Measurements from ENCODE around the gene ZNF423. TPM values are rescaled to one million over a fixed set of nuclear protein-coding genes. Genes with fewer than 3 reads are reported as not detected.

Gene ZNF423
- total RNA-seq, 1 donor, result 0.81 TPM

DNA sequence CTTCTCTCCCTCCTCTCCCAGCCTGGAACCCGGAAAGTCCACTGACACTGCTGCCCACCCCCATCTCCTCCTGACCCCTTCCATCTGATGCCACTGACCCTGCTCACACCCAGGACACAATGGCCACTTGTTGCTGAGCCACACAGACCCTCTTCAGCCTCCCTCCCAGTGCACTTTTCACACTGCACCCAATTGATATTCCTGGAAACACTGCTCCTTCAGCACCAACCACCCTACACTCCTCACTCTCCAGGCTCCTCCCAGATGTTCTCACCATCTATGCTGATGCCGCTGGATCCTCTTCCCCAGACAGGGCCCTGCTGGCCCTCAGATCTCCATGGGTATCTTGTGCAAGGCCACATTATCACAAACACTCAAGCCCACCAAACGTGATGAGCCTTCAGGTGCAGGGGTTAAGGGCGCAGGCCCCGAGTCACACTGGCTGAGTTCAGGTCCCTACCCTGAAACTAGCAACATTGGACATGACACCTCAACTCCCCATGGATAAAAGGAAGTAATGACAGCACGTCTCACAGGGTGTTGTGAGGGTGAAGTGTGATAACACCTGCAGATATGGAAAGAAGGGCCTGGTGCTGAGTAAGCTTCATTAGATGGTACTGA lies 238.1 kb downstream of the ZNF423 start:
- no peak for DNase-seq (ENCODE audit: low read depth in 2 of 3, low spot score in 2 of 3)

DNA sequence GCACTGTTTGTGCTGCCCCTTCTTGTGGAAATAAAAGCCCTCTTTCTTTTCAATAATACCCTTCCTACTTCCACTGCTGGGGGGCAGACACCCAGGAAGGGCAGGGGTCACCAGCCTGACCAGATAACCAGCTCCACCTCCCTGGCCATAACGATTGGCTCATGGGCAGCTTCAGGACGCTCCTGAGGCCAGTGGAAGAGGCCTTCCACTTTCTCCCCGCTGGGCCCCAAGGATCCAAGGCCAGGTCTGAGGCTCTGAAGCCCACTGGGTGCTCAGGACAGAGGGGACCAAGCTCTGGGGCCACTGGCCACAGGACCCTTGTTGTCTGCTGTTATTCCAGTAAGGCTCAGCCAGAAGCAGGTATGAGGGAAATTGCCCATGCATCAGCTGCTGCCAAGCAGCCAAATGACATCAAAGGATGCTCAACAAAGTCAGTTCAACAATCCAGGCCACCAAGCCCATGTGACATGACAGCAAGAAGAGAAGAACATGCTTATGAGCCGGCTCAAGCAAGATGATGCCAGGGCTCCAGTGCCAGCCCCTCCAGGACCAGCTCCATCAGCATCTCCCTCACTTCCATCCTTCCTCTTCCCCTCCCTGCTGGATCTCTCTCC lies 238.8 kb downstream of the ZNF423 start:
- no peak for DNase-seq (ENCODE audit: low read depth in 2 of 3, low spot score in 2 of 3)

DNA sequence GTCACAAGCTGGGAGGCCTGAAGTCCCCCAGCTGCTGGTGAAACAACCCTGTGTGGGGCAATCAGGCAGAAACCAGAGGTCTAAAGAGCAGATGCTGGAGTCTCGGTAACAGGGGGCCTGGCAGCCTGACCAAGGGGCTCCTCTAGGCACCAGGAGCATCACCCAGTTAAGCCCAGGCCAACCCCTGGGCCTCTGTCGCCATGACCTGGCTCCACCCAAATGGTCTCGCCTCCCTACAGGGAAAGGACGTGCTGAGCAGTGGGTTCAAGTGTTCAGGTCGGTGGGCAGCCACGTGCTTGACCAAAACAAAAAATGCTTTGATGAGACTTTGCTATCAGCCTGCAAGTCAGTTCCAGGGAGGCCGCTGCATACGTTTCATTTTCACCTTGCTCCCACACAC lies 240.3 kb downstream of the ZNF423 start:
- no peak for DNase-seq (ENCODE audit: low read depth in 2 of 3, low spot score in 2 of 3)

DNA sequence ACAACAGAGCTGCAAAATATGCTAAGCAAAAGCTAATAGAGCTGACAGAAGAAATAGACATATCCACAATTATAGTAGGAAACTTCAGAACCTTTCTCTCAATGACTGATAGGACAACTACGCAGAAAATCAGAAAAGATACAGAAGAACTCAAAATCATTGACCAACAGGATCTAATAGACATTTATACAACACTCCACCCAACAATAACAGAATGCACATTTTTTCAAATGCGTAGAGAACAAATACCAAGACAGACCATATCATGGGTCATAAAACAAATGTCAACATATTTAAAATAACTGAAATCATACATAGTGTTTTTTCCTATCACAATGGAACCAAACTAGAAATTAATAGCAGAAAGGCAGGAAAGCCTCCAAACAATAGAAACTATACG lies 244.9 kb downstream of the ZNF423 start:
- no peak for DNase-seq (ENCODE audit: low read depth in 2 of 3, low spot score in 2 of 3)

DNA sequence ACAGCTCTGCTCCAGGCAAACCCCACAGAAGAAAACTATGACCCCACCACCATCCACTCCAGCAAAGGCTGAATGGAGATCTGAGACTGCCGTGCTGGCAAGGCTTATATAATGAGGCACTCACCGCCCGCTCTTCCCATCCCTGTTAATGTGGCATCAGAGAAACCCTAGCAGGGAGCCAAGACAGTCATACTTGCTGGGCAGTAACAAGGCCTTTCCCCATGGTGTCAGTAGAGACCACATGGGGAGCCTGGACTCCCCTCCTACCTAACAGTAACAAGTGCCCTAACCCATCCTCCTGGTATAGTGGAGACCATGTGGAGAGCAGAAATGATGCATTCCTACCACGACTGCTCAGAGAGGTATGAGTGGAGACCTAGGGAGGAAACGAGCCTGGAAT lies 247.1 kb downstream of the ZNF423 start:
- peak in 2 of 3 donors; percentile 22 to 67 for DNase-seq (ENCODE audit: low read depth in 2 of 3, low spot score in 2 of 3)

DNA sequence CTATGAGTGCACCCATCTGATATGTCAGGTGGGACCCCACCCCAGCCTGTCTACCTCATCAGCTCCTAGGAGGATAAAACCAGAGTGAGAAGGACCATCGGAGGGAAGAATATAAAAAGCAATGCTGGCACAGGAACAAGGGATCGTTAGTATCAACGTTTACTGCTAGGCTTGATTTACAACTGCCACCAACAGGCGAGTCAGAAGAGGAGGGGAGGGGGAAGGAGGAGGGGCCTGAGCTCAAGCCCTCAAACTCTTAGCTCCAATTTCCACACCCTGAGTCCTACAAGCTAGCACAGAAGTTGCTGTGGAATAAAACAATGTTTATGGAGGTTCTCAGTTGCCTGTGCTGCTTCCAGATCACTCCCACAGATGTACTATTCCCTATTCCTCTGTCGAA lies 247.8 kb downstream of the ZNF423 start:
- DNase-seq (ENCODE audit: low read depth in 2 of 3, low spot score in 2 of 3), result peak in 2 of 3 donors; percentile 39 to 73

DNA sequence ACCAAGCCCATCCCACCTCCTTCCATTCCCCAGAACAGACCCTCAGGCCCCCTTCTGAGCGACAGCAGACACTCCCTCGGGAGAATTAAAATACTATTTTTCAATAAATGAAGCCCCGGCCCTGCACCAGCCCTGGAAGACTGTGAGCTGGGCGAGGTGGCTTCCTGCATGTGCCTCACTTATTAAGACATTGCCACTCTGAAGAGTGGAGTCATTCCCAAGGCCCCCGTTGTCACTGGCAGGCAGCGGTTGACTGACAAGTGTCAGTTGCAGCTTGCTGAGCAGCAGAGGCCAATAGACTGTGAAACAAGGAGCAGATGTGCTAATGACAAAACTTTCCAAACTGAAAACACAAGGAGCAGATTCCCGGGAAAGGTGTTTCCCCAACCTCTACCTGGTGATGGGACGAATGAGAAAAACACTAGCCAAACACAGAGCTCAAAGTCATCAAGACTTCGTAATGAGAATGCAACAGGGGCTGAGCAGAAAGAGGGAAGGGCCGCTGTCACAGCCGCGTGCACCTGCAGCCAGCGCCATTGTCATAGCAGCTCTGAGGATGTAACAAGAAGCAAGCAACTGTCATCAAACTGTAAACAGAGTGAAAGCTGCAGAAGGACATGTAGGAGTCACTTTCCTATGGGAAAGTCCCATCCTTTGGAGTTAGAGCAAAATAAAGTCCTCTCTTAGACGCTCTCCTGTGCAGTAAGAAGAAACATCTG lies 250.2 kb downstream of the ZNF423 start:
- no peak for DNase-seq (ENCODE audit: low read depth in 2 of 3, low spot score in 2 of 3)

DNA sequence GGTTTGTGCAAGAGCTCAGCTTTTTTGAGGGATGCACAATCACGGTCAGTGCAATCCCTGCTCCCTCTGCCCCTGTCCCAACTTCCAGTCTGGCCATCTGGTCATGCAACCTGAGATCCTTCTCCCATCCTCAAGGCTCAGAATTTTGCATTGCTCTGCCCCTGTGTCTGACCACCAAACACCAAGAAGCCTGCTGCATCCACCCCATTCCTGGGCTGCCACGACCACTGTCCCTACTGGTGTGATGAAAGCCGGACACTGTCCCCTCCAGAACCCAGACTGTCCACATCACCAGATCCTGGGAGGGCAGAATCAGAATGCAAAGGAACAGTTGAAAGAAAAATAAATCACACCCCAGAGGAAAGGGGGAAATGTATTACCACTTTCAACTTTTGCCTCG lies 251.3 kb downstream of the ZNF423 start:
- no peak for DNase-seq (ENCODE audit: low read depth in 2 of 3, low spot score in 2 of 3)

DNA sequence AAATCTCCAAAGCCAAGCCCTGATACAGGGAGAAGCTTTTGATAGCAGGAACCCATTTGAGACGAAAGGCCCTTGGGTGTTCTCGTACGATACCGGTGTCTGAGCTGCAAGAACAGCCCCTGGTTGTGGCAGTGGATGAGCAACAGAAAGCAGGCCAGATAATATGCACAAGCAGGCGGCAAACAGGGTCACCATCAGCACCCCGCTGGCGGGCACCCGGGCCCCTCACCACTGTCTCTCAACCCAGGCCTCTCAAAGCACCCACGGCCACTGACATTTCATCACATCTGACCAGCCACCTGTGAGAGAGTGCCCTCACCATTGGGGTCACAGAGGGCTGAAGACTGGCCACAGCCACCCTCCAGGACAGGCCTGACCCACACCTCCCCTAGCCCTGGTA lies 252.0 kb downstream of the ZNF423 start:
- no peak for DNase-seq (ENCODE audit: low read depth in 2 of 3, low spot score in 2 of 3)

DNA sequence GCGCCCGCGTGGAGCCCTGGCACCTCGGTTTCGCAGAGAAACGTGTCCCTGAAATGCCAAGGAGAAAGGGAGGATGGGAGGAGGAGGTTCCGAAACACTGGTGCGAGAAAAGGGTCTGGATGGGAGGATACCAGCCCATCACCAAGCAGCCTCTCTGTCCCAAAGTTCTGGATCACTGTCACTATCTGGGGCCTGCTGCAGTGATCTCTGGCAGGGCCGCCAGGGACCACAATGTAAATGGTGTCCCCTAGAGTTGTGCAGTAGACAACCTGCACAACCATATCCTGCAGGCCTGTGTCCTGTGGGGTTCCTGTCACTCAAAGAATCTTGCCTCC lies 253.0 kb downstream of the ZNF423 start:
- DNase-seq (ENCODE audit: low read depth in 2 of 3, low spot score in 2 of 3), result no peak

DNA sequence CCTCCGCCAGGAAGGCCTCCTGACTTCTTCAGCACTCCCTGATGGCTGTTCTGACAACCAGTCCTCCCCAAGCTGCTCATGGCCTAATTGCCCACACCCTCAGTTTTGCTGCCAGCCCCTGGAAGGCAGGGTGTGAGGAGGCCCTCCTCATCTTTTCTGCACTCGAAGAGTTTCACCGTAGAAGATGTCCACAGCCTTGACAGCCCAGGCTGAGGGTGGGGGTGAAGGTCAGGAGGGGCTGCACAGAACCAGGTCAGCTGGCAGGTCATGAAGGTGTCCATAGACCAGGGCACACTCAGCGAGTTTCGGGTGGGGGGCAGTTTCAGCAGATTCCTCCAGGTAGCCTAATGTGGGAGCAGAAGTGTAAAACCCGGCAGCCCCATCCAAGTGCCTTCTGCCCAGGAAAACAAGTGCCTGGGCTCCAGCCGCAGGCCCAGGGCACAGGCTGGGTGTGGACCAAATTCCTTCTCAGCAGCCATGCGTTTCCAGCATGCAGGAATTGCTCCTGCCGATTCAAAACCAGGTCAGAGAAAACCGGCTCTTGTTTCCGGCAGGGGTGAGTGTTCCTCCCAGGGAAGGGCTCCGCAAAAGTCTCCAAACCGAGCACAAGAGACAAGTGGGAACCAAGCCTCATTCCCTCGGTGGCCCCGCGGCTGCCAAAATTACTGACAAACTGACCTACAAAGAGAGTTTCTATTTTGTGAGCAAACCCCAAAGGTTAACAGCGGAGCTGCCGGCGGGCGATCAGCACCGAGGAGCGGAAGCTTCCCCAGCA lies 253.5 kb downstream of the ZNF423 start:
- DNase-seq (ENCODE audit: low read depth in 2 of 3, low spot score in 2 of 3), result no peak

DNA sequence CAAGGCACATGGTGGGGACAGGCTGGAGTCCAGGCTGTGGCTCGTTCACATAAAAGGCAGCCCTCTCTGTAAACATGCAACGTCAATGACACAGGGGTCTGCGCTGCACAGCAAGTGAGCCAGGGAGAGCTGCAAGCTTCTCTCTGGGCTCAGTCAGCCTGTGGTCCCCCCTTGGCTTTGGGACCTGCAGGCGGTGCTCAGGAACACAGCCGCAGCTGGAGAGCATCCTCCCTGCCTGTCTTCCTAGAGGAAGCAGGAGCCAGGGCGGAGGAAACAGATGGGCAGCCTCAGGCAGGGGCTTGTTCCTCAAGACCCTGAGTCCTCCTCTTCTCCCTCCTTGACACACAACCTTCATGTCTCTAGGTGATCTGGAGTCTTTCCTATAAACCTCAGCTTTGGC lies 254.3 kb downstream of the ZNF423 start:
- peak in 1 of 3 donors; percentile 39 for DNase-seq (ENCODE audit: low read depth in 2 of 3, low spot score in 2 of 3)

DNA sequence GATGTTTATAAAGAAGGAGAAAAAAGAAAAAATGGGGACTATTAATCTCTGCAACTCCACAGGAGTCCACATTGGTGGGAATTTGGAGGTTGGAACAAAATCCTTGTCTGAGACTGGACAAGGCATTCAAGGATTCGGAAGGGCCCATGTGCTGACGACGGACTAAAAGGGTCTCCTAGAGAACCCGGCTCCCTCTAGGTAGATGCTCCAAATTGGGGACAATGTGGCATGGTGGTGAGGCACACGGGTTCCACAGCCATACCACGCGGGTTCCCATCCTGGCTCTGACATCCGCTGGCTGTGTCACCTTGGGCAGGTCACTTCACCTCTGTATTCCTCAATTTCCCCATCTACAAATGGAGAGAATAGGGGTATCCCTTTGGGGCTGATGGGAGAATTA lies 254.9 kb downstream of the ZNF423 start:
- DNase-seq (ENCODE audit: low read depth in 2 of 3, low spot score in 2 of 3), result no peak

DNA sequence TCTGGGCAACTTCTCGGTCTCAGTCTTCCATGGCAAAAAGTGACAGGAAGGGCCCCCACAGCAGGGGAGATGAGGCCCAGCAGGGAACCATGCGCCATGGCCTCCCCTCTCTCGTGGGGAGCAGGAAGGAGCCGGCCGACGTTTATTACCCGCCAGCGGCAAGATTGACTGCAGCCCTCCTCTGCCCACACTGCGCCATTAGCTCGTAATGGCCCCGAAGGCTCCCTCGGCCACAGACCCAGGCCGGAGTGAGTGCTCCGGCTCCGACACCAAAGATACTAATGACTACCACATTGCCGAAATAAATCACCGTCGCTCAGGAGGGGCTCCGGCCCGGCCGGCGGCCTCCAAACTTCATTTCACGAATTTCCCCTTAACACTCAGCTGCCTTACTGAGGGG lies 255.4 kb downstream of the ZNF423 start:
- no peak for DNase-seq (ENCODE audit: low read depth in 2 of 3, low spot score in 2 of 3)

DNA sequence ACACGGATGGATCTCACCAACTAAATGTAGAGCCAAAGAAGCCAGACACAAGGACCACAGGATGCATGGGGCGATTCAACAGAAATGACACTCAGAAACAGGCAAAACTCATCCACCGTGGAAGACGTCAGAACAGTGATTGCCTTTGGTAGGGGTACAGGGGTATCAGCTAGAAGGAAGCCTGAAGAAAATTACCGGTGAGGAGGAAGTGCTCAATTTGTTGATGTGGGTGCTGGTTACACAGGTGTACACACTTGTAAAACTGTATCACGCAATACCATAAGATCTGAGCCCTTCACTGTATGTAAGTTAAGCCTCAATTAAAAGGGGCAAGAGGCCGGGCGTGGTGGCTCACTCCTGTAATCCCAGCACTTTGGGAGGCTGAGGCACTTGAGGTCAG lies 256.2 kb downstream of the ZNF423 start:
- no peak for DNase-seq (ENCODE audit: low read depth in 2 of 3, low spot score in 2 of 3)

DNA sequence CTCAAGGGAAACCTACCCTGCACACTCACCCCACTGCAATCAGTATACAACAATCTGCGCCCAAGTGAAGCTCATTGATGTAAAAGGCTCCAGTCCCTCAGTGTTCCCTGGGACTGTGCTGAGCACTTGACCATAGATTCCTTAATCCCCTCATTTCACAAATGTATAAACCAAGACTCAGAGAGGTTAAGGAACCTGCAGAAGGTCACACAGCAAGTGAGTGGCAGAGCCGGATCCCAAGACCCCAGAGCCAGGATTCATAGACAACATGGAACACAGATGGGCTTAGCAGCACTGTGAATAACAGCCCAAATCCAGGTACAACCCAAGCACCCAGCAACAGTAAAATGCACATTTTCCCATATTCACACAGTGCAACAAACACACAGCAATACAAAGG lies 256.6 kb downstream of the ZNF423 start:
- no peak for DNase-seq (ENCODE audit: low read depth in 2 of 3, low spot score in 2 of 3)

DNA sequence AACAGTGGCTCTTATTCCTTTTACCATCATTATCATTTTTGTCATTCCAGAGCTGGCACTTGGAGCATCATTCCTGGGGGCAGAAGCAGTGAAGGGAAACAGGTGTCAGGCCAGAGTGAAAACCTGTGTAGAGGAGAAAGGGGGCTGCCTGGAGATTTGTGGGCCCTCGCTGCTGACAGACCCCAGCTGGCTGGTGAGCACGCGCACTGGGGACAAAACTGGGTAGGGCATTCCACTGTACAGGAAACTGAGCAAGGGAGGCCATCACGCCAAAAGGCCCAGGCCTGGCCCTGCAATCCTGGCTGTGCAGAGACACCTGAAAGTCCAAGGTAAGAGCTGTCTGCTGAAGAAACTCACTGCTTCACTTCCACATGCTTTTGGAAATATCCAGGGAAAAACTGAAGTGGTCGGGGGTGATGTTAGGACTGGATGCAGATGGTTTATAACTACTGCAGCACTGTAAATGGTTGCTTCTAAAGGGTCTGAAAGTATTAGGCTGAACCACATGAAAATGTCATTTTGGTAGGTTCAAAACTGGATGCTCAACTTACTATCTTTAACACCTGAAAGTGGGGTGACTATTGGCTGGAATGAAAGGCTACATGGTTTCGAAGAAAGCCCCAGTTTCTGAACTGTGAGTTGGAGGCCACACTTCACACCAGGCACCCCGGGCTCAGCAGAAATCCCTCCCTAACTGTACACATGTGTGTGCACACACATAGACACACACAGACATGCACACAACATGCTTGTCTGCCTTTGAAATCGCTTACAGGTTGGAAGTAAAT lies 257.3 kb downstream of the ZNF423 start:
- no peak for DNase-seq (ENCODE audit: low read depth in 2 of 3, low spot score in 2 of 3)

DNA sequence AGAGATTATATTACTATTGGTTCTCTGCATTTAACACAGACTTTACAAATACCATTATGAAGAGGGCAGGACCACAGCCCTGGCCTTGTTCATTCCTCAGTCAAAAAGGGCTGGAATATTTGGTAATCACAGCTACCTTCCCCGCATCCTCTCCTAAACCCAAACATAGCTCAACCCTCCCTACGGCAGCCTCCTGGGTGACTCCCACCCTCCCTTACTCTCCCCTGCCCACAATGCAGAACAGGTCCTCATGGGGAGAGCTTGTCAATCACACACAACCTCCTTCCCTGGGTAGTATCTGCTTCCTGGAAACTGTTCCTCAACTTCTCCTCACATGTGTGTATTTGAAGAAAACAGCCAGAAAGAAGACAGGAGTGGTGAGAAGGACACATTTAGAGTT lies 258.1 kb downstream of the ZNF423 start:
- DNase-seq (ENCODE audit: low read depth in 2 of 3, low spot score in 2 of 3), result no peak

DNA sequence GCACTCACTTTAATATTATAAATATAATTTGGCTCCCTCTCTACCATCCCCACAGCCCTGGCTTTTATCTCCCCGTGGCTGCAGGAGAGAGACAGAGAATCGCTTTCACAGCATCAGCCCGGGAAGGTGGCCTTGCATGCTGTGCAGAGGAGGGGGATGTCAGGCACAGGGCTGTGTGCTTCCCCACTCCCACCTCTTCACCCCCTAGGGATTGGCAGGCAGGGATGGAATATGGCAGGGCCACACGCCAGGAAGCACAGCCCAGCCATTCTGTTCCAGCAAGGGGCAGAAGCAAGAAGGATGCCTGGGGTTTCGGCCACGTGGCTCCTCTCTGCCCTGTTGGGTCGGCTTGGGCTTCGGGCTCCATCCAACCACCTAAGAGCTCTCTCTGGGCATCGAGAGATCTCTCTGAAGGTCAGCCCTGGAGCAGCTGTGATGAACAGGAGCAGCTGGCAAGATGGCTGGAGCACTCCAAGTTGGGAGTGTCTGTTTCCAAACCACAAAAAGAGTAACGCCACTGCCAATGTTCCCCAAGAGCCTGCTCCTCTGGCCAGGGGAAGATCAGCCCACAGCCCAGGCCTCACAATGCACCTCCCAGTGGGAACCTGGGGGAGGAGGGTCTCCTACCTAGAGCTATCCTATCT lies 259.1 kb downstream of the ZNF423 start:
- DNase-seq (ENCODE audit: low read depth in 2 of 3, low spot score in 2 of 3), result no peak

DNA sequence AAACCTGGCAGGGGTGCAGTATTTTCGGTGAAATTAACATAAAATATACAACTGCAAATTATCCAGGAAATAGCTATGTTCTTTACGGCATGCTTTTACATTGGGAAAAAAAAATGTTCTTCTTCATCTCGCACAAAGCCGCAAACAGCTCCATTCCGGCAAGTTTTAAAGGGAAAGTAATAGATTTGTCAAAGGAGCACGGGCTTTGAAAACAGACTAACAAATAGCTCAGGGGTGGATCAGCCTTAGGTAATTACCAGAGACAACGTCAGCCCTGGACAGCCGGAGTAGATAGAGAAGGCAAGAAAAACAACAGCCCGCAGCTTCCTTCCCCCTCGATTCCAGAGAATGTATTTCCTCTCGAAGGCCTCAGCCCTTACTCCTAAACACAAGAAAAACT lies 259.8 kb downstream of the ZNF423 start:
- DNase-seq (ENCODE audit: low read depth in 2 of 3, low spot score in 2 of 3), result peak in 2 of 3 donors; percentile 17 to 48

Data from hematopoietic multipotent progenitor cell (in vitro differentiated cells).